NT2/D1 (cell line): Measurements from ENCODE around the gene CD96.

Experiments
- YY1 ChIP-seq: IDR thresholded peaks from 2 replicates; pipeline ENCODE4 v1.6.1; 2011; ENCODE audit not compliant: insufficient read length, insufficient read depth
- ZNF274 ChIP-seq: IDR thresholded peaks from 2 replicates; pipeline ENCODE4 v1.6.1; 2011; ENCODE audit warnings: mild to moderate bottlenecking, low read depth, low read length

- TF ChIP-seq ZNF274 (no peak), YY1 (no peak)
These were observed 76.9 kb downstream of the CD96 start for GRCh38 chr3:111618945-111619344.
